GM12873 (cell line): ENCODE results near the gene CCDC30.

Experiments
- CTCF ChIP-seq: IDR thresholded peaks from 2 replicates; pipeline ENCODE4 v1.5.1; 2012; ENCODE audit warnings: low read depth, mild to moderate bottlenecking, moderate library complexity, low read length, control low read depth; ENCODE audit not compliant: insufficient read depth; ENCODE audit errors: missing control alignments

Gene CCDC30

GRCh38 chr1:42567038-42567437, 104.0 kb downstream of the CCDC30 start:
- TF ChIP-seq CTCF, result no peak

- no peak for TF ChIP-seq CTCF
These were observed 113.8 kb downstream of the CCDC30 start for GRCh38 chr1:42576935-42577334.

GRCh38 chr1:42586016-42586415, 122.9 kb downstream of the CCDC30 start:
- TF ChIP-seq CTCF, result no peak

GRCh38 chr1:42587753-42588152, 124.7 kb downstream of the CCDC30 start:
- TF ChIP-seq CTCF, result no peak

- no peak for TF ChIP-seq CTCF
These were observed 129.7 kb downstream of the CCDC30 start for GRCh38 chr1:42592811-42593210.

GRCh38 chr1:42593486-42594100, 130.5 kb downstream of the CCDC30 start:
- no peak for TF ChIP-seq CTCF

GRCh38 chr1:42601472-42601871, 138.4 kb downstream of the CCDC30 start:
- TF ChIP-seq CTCF, result no peak

- no peak for TF ChIP-seq CTCF
These were observed 150.7 kb downstream of the CCDC30 start for GRCh38 chr1:42613803-42614131.
